ENCODE data around the gene FAIM. TPM values are rescaled to one million over a fixed set of nuclear protein-coding genes. Genes with fewer than 3 reads are reported as not detected.

Gene FAIM
- total RNA-seq, 1 experiment from 2014 or later: 11.0 TPM

DNA sequence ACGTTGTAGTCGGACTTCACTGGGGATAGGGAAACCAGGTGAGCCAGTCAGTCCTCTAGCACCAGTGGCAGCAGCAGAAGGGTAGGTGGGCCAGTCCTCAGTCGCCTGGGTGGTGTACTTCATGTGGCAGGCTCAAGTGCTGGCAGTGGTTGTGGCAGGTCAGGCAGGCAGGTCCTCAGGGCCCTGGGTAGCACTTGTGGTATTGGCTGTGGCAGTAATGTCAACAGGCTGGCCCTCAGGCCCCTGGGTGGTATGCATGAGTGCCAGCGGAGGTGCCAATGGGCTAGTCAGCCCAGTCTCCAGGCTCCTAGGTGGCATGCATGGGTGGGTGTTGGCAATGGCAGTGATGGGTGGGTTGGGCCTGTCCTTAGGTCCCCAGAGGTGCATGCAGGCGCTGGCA lies 40.6 kb downstream of the FAIM start:
- no peaks in the 10 kb centered on the region for H3K79me2 ChIP-seq (ENCODE audit: insufficient read depth, low read length)
- no peaks in the 10 kb centered on the region for H3K4me1 Mint-ChIP-seq
- no peak overlapping the region for H3K4me3 Mint-ChIP-seq
- no peak overlapping the region for H2BK5ac ChIP-seq (ENCODE audit: insufficient read length, low read length)
- peaks cover 59 to 66% of the 10 kb centered on the region in 2 experiments for H3K9me3 Mint-ChIP-seq
- no peak overlapping the region for H2BK12ac ChIP-seq (ENCODE audit: insufficient read length, low read depth, low read length)
- no peaks in the 10 kb centered on the region for H4K20me1 ChIP-seq (ENCODE audit: control insufficient read depth, insufficient read depth, insufficient read length)
- H3K27ac ChIP-seq (ENCODE audit: insufficient read length, low read depth, low read length): no peak overlapping the region
- H3K4me2 ChIP-seq (ENCODE audit: insufficient read depth, insufficient read length, low read length): no peak overlapping the region
- H3K23ac ChIP-seq (ENCODE audit: insufficient read length, low read depth, low read length): no peak overlapping the region
- no peak overlapping the region for H3K4ac ChIP-seq (ENCODE audit: low read depth, low read length)
- H4K8ac ChIP-seq (replicated peaks; ENCODE audit: insufficient read length, low read depth, low read length): no peak overlapping the region
- peaks cover 22% of the 10 kb centered on the region for H3K27me3 Mint-ChIP-seq (ENCODE audit: low read depth)
- H2AK5ac ChIP-seq (ENCODE audit: insufficient read length, low read length): no peak overlapping the region
- WGBS (ENCODE audit: extremely low coverage, insufficient read length, low lambda C conversion rate): no CpG with 5 or more reads among the region's 5 CpGs
- no peaks in the 10 kb centered on the region for H3K23me2 ChIP-seq (ENCODE audit: insufficient read length, low read depth, low read length, poor library complexity, severe bottlenecking)
- no peak overlapping the region for H2AFZ ChIP-seq (ENCODE audit: low read length)
- no peak overlapping the region for H4K91ac ChIP-seq (ENCODE audit: insufficient read length, low read depth, low read length)
- peaks cover 20% of the 10 kb centered on the region for H3K9me3 ChIP-seq (ENCODE audit: control insufficient read depth, low read depth, low read length)
- no peak overlapping the region for H2BK15ac ChIP-seq (ENCODE audit: low read depth, low read length)
- no peak overlapping the region for H3K9ac ChIP-seq (ENCODE audit: extremely low read depth, insufficient read length, low read length)
- DNase-seq: no peak
- H3K56ac ChIP-seq (ENCODE audit: insufficient read length, low read depth, low read length): no peak overlapping the region
- H3K79me1 ChIP-seq (ENCODE audit: insufficient read depth, low read depth, low read length, poor library complexity, severe bottlenecking): no peaks in the 10 kb centered on the region
- H3K27me3 ChIP-seq (ENCODE audit: insufficient read depth, low read length): no peaks in the 10 kb centered on the region
- no peak overlapping the region for H3K27ac Mint-ChIP-seq
- H4K5ac ChIP-seq (ENCODE audit: insufficient read length, low read depth, low read length): no peak overlapping the region
- peaks cover 59 to 92% (median 89%) of the 10 kb centered on the region in 3 experiments for H3K36me3 Mint-ChIP-seq (ENCODE audit: insufficient read depth in 1 of 3, low read depth in 3 of 3)
- no peaks in the 10 kb centered on the region for H3K4me1 ChIP-seq (ENCODE audit: insufficient read depth, low read length)
- H3K18ac ChIP-seq (ENCODE audit: insufficient read length, low read depth, low read length): no peak overlapping the region
- H3K14ac ChIP-seq (ENCODE audit: insufficient read depth, low read length): no peak overlapping the region
- H2BK120ac ChIP-seq (ENCODE audit: low read depth, low read length, poor library complexity, severe bottlenecking): no peak overlapping the region
- TF ChIP-seq, protein P1, sequence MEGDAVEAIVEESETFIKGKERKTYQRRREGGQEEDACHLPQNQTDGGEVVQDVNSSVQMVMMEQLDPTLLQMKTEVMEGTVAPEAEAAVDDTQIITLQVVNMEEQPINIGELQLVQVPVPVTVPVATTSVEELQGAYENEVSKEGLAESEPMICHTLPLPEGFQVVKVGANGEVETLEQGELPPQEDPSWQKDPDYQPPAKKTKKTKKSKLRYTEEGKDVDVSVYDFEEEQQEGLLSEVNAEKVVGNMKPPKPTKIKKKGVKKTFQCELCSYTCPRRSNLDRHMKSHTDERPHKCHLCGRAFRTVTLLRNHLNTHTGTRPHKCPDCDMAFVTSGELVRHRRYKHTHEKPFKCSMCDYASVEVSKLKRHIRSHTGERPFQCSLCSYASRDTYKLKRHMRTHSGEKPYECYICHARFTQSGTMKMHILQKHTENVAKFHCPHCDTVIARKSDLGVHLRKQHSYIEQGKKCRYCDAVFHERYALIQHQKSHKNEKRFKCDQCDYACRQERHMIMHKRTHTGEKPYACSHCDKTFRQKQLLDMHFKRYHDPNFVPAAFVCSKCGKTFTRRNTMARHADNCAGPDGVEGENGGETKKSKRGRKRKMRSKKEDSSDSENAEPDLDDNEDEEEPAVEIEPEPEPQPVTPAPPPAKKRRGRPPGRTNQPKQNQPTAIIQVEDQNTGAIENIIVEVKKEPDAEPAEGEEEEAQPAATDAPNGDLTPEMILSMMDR (conservative IDR thresholded peaks at IDR 0.05): no peak
- no peak overlapping the region for H3T11ph ChIP-seq (ENCODE audit: low read length)
- H2BK20ac ChIP-seq (ENCODE audit: low read depth, low read length, poor library complexity, severe bottlenecking): no peak overlapping the region

Measured in H9 (cell line).